ENCODE results near the gene MYO3A. TPM values are rescaled to one million over a fixed set of nuclear protein-coding genes. Genes with fewer than 3 reads are reported as not detected.

Gene MYO3A
- total and polyA plus RNA-seq, 2 of the 4 experiments (the other 2 are of a cell fraction) = not detected

DNA sequence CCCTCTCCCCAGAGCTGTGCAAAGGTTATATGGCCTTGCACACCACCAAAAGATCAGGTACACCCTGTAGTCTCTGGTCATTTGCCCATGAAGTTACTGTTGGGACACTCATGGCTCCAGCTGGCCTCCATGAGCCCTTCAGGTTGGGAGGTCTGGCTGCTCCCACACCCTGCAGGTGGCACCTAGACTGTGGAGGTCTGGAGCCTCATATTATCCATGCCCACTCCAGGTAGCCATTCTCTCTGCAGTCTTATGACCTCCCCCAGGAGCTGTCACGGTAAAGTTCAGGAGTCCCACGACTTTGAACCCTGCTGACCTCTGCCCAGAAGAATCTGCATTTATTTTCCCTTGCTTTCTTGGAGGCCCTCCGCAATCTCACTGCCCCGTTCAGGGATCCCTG, 243.3 kb downstream of the MYO3A start:
- Histone ChIP-seq H3K9ac (ENCODE audit: low read depth, low read length) (no peak overlapping the region), H3K36me3 (ENCODE audit: control insufficient read depth, insufficient read depth, low read length) (no peaks in the 10 kb centered on the region), H2AK9ac (replicated peaks; ENCODE audit: low read depth, low read length, poor library complexity) (no peak overlapping the region), H3K9me3 (ENCODE audit: control insufficient read depth, insufficient read depth, low read length) (peaks cover 9% of the 10 kb centered on the region), H3K23ac (ENCODE audit: low read depth, low read length) (no peak overlapping the region), H3K79me1 (ENCODE audit: low read depth in 1 of 2, low read length in 2 of 2) (no peaks in the 10 kb centered on the region), H3K4me1 (ENCODE audit: control insufficient read depth, insufficient read depth, low read length) (no peaks in the 10 kb centered on the region), H3K18ac (ENCODE audit: low read depth, low read length) (no peak overlapping the region), H3K9me1 (ENCODE audit: insufficient read depth, low read length) (no peaks in the 10 kb centered on the region), H2BK5ac (ENCODE audit: low read depth, low read length, poor library complexity, severe bottlenecking) (no peak overlapping the region), H3K14ac (replicated peaks; ENCODE audit: low read depth, low read length) (no peak overlapping the region), H2BK20ac (ENCODE audit: low read depth, low read length) (no peak overlapping the region), H2AK5ac (ENCODE audit: low read depth, low read length) (no peak overlapping the region), H3K56ac (ENCODE audit: extremely low read depth, insufficient read depth, low read length) (no peak overlapping the region), H2BK120ac (ENCODE audit: low read depth, low read length) (no peak overlapping the region), H3K4ac (ENCODE audit: low read depth, low read length) (no peak overlapping the region), H3K4me3 (ENCODE audit: insufficient read depth, low read depth, low read length) (no peak overlapping the region), H4K91ac (ENCODE audit: insufficient read depth, low read depth, low read length) (no peak overlapping the region), H2BK15ac (ENCODE audit: low read depth, low read length) (no peak overlapping the region), H4K20me1 (ENCODE audit: insufficient read depth, low read length) (no peaks in the 10 kb centered on the region), H2AFZ (replicated peaks; ENCODE audit: low read length, poor library complexity) (no peak overlapping the region), H4K5ac (ENCODE audit: low read depth, low read length) (no peak overlapping the region), H4K8ac (ENCODE audit: low read depth in 2 of 2, low read length in 2 of 2) (no peak overlapping the region), H3K27ac (ENCODE audit: insufficient read depth, low read length) (no peak overlapping the region), H3K4me2 (ENCODE audit: low read depth, low read length) (no peak overlapping the region), H3K27me3 (ENCODE audit: control insufficient read depth, insufficient read depth, low read length) (no peaks in the 10 kb centered on the region)
- ATAC-seq (ENCODE audit: low read depth) (no peak), DNase-seq (no peak)
- no CpG with 5 or more reads among the region's 4 CpGs for WGBS, 2 experiments (ENCODE audit: extremely low coverage in 2 of 2, insufficient read length in 1 of 2)
- ChIA-PET POLR2A (ENCODE audit: unreplicated experiment) (no interaction called here), CTCF (no interaction called here)
- intact Hi-C loops (cut with micrococcal nuclease) (no loop called here), dilution Hi-C loops (cut with HindIII; ENCODE audit: low sequenced_read_pairs, unreplicated experiment) (no loop called here), in situ Hi-C loops (cut with MboI; ENCODE audit: low sequenced_read_pairs) (no loop called here)
- BruUV-seq (replicated peaks) = no TSS peak
- TF ChIP-seq SMC3 (IDR thresholded peaks at IDR 0.05; ENCODE audit: low read depth, low read length) (no peak), MXI1 (IDR thresholded peaks at IDR 0.05; ENCODE audit: borderline replicate concordance, low read depth, low read length) (no peak), RFX5 (IDR thresholded peaks at IDR 0.05; ENCODE audit: low read depth, low read length) (no peak), RAD21 (IDR thresholded peaks at IDR 0.05; ENCODE audit: low read length) (no peak)
- TF ChIP-seq, protein P1, sequence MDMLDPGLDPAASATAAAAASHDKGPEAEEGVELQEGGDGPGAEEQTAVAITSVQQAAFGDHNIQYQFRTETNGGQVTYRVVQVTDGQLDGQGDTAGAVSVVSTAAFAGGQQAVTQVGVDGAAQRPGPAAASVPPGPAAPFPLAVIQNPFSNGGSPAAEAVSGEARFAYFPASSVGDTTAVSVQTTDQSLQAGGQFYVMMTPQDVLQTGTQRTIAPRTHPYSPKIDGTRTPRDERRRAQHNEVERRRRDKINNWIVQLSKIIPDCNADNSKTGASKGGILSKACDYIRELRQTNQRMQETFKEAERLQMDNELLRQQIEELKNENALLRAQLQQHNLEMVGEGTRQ (IDR thresholded peaks at IDR 0.05; ENCODE audit: low read depth, low read length) = no peak
